Small intestine (tissue), 7 donors: ENCODE measurements around the gene AK4. TPM values are rescaled to one million over a fixed set of nuclear protein-coding genes. Genes with fewer than 3 reads are reported as not detected.
"Not testable (repeated sequence)": the region's sequence is repeated elsewhere in the genome, so short reads cannot be mapped to it uniquely, and the experiment has no call there.

Experiments used
- DNase-seq, 2 donors: peaks; one replicate each; pipeline versions ENCODE4 v3.0.0 to v3.0.0-alpha.2; 2013
- FAIRE-seq: peaks from 2 replicates; lab custom pipeline; 2012; peaks lifted over from hg19 to GRCh38; lab: Jason Lieb, UNC
- H3K27ac ChIP-seq, 3 donors: one replicate each; pipeline ENCODE4 v1.5.1; 2013; ENCODE audit warnings: low read length in 2 of 3, mild to moderate bottlenecking in 2 of 3, control low read depth in 1 of 3, inconsistent platforms in 1 of 3, low read depth in 1 of 3, moderate library complexity in 1 of 3
- H3K27me3 ChIP-seq, 3 donors: one replicate each; pipeline ENCODE4 v1.6.1; 2013; ENCODE audit warnings: low read length in 3 of 3, inconsistent platforms in 1 of 3; ENCODE audit not compliant: control insufficient read depth in 3 of 3, insufficient read depth in 3 of 3
- H3K36me3 ChIP-seq, 3 donors: one replicate each; pipeline ENCODE4 v1.6.1; 2013; ENCODE audit warnings: low read length in 3 of 3, inconsistent platforms in 1 of 3, low read depth in 1 of 3, mild to moderate bottlenecking in 1 of 3, moderate library complexity in 1 of 3; ENCODE audit not compliant: control insufficient read depth in 3 of 3, insufficient read depth in 2 of 3
- H3K4me1 ChIP-seq, 3 donors: one replicate each; pipeline ENCODE4 v1.6.1; 2013; ENCODE audit warnings: low read length in 2 of 3, inconsistent platforms in 1 of 3, low read depth in 1 of 3, mild to moderate bottlenecking in 1 of 3, moderate library complexity in 1 of 3; ENCODE audit not compliant: control insufficient read depth in 3 of 3, insufficient read depth in 2 of 3
- H3K4me3 ChIP-seq, 3 donors: one replicate each; pipeline ENCODE4 v1.5.1; 2013; ENCODE audit warnings: low read length in 3 of 3, control low read depth in 1 of 3, inconsistent platforms in 1 of 3, low read depth in 1 of 3, mild to moderate bottlenecking in 1 of 3, moderate library complexity in 1 of 3
- H3K9me3 ChIP-seq, 2 donors: one replicate each; pipeline ENCODE4 v1.6.1; 2013; ENCODE audit warnings: low read depth in 1 of 2, low read length in 1 of 2; ENCODE audit not compliant: control insufficient read depth in 2 of 2, insufficient read depth in 1 of 2
- WGBS, 3 donors: extraction: QIAGEN DNeasy Blood & Tissue Kit; methylation state at CpG; one replicate each; pipeline ENCODE4 v1.1.7; 2013; 5-methylcytosine and 5-hydroxymethylcytosine counted together
- polyA plus RNA-seq, 4 donors: library from polyadenylated mRNA; stranded (reverse) in 3 of 4; unstranded in 1 of 4; fragments of 200-250 nt in 3 of 4; fragments of 120-200 nt in 1 of 4; gene quantifications; one replicate each; pipeline versions ENCODE4 v1.2.1 to v1.2.3, GENCODE V29; 2013
- donor health status: healthy with polysubstance abuse.
- donor health status: control.
- donor health status: control.
- donor health status: Bipolar disorder and iron deficiency.
- donor health status: healthy.

AK4 gene
- polyA plus RNA-seq, 4 donors = 2.0 to 51.8 (median 4.6) TPM

DNA sequence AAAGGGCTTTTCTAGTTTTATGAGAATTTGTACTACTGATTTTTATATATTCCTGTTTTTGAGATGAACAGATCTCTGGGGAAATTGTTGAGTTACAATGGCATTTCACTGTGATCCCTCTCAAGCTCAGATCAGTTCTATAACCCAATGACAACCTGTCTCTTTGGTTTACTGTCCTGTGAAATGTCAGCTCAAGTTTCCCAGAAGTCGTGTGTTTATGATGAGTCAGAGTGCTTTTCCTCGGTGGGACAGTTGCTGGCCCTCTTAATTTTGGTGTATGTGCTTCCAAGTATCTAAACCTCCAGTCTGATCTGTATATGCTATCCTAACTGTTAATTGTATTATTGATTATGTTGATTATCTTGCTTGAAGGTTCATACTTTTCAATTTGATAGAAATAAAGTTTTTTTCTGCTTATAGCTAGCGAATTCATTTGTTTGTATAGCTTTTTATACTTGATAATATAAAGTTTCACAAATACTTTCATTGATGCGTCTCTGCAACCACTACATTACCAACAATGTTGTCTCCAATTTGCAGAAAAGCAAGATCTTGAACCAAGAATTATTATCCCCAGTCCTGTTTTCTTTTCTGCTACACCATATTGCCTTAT, 83.8 kb downstream of the AK4 start:
- DNase-seq (no peak), FAIRE-seq (no peak)
- peaks cover 0 to 5% (median 0%) of the 10 kb centered on the region in 3 donors for H3K4me1 ChIP-seq
- WGBS, 3 donors = 67 to 76% (median 67%) methylated on average over 4 of the region's 4 CpGs
- no peaks in the 10 kb centered on the region for H3K27me3 ChIP-seq
- H3K9me3 ChIP-seq = peaks cover 0 to 1% of the 10 kb centered on the region in 2 donors
- peaks cover 0 to 3% (median 0%) of the 10 kb centered on the region in 3 donors for H3K36me3 ChIP-seq
- H3K4me3 ChIP-seq = no peak overlapping the region
- no peak overlapping the region for H3K27ac ChIP-seq

DNA sequence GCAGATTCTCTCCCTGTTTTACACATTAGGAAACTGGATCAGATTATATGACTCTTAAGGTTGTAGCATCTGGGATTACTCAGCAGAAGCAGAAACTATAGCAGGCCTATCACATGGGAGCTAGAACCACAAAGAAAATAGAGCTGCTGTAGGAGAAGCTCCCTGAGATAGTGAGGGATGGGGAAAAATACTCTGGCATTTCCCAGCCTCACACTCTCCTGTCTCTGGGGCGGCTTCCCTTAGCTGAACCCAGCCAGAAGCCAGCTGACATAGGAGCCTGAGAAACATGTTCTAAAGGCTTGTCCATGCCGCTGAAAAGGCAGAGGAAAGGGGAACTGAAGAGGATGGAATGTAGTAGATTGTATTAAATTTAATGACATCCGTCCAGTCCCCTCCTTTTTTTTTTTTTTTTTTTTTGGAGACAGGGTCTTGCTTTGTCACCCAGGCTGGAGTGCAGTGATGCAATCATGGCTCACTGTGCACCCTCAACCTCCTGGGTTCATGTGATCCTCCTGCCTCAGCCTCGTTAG, 84.5 kb downstream of the AK4 start:
- 74 to 83% (median 77%) methylated on average over 4 of the region's 4 CpGs for WGBS, 3 donors
- Histone ChIP-seq H3K4me3 (no peak overlapping the region), H3K36me3 (peaks cover 0 to 3% (median 0%) of the 10 kb centered on the region in 3 donors), H3K27ac (no peak overlapping the region), H3K9me3 (peaks cover 0 to 6% of the 10 kb centered on the region in 2 donors), H3K4me1 (peaks cover 0 to 5% (median 0%) of the 10 kb centered on the region in 3 donors), H3K27me3 (no peaks in the 10 kb centered on the region)
- DNase-seq (no peak), FAIRE-seq (no peak)

DNA sequence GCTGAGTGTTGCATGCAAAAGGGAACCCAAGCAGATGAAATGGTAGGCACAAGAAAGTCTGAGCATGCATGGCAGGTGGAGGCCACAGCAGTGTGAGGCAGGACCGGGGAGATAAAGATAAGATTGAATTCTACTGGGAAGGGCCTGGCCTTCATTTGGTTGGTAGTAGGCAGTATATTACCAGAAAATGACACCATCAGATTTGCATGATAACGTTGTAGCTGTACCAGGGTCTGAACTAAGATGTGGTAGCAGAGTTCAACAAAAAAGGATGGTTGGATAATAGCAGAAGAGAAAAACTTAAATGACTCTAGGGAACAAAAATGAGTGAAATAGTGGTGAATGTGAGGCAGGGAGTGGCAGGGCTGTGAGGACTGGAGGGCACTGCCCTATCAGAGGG, 85.8 kb downstream of the AK4 start:
- Histone ChIP-seq H3K9me3 (peaks cover 0 to 10% of the 10 kb centered on the region in 2 donors), H3K27me3 (peaks cover 0 to 2% (median 0%) of the 10 kb centered on the region in 3 donors), H3K27ac (no peak overlapping the region), H3K4me1 (peaks cover 0 to 5% (median 0%) of the 10 kb centered on the region in 3 donors), H3K4me3 (no peak overlapping the region), H3K36me3 (peaks cover 0 to 3% (median 0%) of the 10 kb centered on the region in 3 donors)
- no peak for FAIRE-seq
- no peak for DNase-seq
- WGBS, 3 donors = 41 to 68% (median 52%) methylated on average over 2 of the region's 2 CpGs

DNA sequence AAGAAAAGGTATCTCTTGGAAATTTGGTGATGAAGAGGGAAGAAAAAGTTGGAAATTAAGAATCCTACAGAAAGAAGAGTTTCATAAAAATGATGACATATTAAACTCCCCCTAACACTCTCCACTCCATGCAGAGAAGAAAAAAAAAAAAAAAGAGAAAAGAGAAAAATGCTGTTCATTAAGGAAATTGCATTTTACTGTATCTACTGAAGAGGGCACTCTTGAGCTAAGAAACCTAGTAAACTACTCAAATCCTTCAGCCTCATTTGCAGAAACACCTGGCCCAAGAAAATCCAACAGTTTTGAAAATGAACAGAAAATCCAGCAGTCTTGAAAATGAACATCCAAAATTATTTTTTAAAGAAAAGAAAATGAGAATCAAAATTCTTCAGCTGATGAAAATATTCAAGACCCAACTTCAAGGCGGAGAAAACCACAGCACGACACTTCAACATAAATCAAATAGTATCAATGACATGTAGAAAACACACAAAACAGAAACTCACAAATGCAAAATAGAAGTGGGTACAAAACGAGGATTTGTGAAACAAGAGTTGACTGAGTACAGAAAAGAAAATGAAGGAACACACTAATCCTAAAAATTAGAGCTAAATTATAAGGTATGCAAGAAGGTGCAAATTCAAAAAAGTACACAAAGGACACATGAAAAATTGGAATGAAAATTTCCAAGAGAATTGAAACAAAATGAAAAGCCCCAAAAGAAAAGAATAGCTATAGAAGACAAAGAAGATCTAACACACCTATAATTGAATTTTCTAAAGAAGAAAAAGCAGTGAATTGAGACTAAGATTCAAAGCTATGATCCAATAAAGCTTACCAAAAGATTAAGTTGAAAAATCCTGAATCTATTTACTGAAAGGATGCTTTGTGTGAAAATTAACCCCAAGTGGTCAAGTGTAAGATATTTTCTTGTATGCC, 88.1 kb downstream of the AK4 start:
- Histone ChIP-seq H3K4me3 (no peak overlapping the region), H3K36me3 (no peaks in the 10 kb centered on the region), H3K9me3 (peaks cover 0 to 10% of the 10 kb centered on the region in 2 donors), H3K27me3 (peaks cover 0 to 2% (median 0%) of the 10 kb centered on the region in 3 donors), H3K27ac (no peak overlapping the region), H3K4me1 (peaks cover 0 to under 1% (median 0%) of the 10 kb centered on the region in 3 donors)
- DNase-seq (peak; percentile 33 to 56), FAIRE-seq (no peak)
- WGBS, 3 donors = 70 to 83% (median 80%) methylated on average over 3 of the region's 3 CpGs

DNA sequence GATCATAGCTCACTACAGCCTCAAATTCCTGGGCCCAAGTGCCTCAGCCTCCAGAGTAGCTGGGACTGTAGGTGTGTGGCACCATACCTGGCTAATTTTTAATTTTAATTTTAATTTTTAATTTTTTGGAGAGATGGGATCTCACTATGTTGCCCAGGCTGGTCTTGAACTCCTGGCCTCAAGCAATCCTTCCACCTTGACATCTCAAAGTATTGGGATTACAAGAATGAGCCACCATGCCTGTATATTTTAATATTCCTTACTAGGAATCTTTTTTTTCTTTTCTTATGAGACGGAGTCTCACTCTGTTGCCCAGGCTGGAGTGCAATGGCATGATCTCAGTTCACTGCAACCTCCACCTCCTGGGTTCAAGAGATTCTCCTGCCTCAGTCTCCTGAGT, 89.1 kb downstream of the AK4 start:
- H3K27me3 ChIP-seq, H3K27ac ChIP-seq, H3K9me3 ChIP-seq, H3K4me1 ChIP-seq, FAIRE-seq, DNase-seq, H3K4me3 ChIP-seq, H3K36me3 ChIP-seq: not testable (repeated sequence)
- 83 to 100% (median 95%) methylated on average over 1 of the region's 1 CpG for WGBS, 3 donors

DNA sequence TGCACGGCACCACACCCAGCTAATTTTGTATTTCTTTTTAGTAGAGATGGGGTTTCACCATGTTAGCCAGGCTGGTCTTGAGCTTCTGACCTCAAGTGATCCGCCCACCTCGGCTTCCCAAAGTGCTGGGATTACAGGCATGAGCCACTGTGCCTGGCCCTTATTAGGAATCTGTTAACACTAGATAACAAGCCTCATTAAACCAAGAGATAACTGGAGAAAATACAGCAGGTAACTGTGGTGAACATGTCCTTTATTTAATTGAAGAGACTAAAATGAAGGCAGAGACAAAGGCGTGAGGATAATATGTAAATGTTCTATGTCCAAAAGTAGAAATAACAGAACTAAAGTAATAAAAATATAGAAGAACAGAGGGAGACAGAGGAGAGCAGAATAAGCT, 89.5 kb downstream of the AK4 start:
- H3K27me3 ChIP-seq = peaks cover 0 to 2% (median 0%) of the 10 kb centered on the region in 3 donors
- no peak overlapping the region for H3K27ac ChIP-seq
- 66 to 85% (median 78%) methylated on average over 4 of the region's 4 CpGs for WGBS, 3 donors
- H3K9me3 ChIP-seq = peaks cover 0 to 10% of the 10 kb centered on the region in 2 donors
- no peaks in the 10 kb centered on the region for H3K36me3 ChIP-seq
- H3K4me1 ChIP-seq = no peaks in the 10 kb centered on the region
- H3K4me3 ChIP-seq = no peak overlapping the region
- FAIRE-seq (no peak), DNase-seq (no peak)

DNA sequence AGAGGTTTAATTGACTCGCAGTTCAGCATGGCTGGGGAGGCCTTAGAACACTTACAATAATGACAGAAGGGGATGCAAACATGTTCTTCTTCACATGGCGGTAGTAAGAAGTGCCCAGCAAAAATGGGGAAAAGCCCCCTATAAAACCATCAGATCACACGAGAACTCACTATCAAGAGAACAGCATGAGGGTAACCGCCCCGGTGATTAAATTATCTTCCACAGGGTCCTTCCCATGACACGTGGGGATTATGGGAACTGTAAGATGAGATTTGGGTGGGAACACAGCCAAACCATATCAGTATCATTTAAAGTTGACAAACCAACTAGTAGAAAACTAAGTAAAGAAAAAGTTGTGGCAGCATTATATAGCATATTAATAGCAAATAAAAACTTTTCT, 90.0 kb downstream of the AK4 start:
- DNase-seq (no peak), FAIRE-seq (no peak)
- Histone ChIP-seq H3K36me3 (no peaks in the 10 kb centered on the region), H3K27ac (no peak overlapping the region), H3K4me1 (no peaks in the 10 kb centered on the region), H3K27me3 (peaks cover 0 to 2% (median 0%) of the 10 kb centered on the region in 3 donors), H3K4me3 (no peak overlapping the region), H3K9me3 (peaks cover 0 to 10% of the 10 kb centered on the region in 2 donors)
- WGBS, 3 donors = 67 to 75% (median 67%) methylated on average over 6 of the region's 6 CpGs

DNA sequence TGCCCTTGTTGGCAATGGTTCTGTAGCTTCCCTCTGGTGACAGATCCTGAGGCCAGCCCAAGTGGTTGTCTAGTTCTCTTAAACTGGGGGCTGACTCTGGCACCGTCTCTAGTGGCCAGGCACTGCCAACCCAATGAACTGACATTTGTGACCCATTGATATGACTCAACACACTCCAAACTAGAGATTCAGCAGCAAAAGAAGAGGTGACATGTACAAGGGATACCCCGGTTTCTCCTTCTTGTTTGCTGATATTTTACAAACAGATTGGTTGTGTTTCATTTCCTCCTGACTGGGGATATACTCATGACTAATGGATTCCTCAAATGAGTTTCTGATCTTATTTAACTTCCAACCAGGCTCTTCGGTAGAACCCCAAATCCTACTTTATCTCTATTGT, 95.5 kb downstream of the AK4 start:
- peaks cover 0 to 4% (median 0%) of the 10 kb centered on the region in 3 donors for H3K4me1 ChIP-seq
- H3K4me3 ChIP-seq = no peak overlapping the region
- FAIRE-seq (no peak), DNase-seq (no peak)
- no peak overlapping the region for H3K27ac ChIP-seq
- H3K27me3 ChIP-seq = no peaks in the 10 kb centered on the region
- no peaks in the 10 kb centered on the region for H3K9me3 ChIP-seq
- H3K36me3 ChIP-seq = no peaks in the 10 kb centered on the region
- WGBS, 3 donors = 77 to 89% (median 79%) methylated on average over 3 of the region's 3 CpGs
